GM19463 (cell line): ENCODE results near the gene SORCS2.

ENCODE experiments used
- ATAC-seq: cut with Tn5 transposase; IDR thresholded peaks from one replicate; pipeline ENCODE4 v1.9.1; 2021; ENCODE audit warnings: mild to moderate bottlenecking, moderate library complexity; ENCODE audit not compliant: unreplicated experiment

Gene SORCS2

DNA sequence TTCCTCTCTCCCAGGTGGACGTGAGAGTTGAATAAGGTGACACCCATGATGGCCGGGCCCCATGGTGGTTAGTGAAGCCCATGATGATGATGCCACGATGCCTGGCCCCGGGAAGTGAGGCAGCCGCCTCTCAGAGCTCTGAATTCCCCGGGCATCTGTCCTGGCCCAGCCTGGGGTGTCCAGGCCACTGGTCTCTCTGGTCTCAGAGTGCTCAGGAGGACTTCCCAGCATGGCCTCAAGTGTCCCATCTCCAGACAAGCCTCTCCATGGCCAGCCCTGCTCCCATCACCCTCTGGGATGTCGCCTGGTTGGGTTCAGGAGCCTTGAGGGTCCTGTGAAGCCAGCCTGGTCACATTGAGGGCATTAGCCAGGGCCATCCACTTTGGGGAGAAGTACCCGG, 267.1 kb downstream of the SORCS2 start:
- no peak for ATAC-seq

DNA sequence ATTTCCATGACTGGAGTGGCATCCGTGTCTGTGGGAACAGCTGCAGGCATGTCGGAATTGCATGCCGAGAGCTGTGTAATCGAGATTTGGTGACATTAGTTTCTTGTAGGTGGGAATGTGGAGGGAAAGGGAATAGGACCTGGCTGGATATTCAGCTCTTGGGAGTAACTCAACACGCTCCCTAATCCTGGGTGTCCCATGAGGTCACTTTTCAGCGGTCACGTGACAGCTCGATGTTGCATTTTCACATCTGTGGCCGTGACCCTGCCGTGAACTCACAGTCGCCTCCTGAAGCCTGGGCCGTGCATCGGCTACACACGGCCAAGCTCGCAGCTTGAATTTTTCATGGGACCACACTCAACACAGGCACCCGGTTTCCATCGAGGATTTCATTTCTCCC, 268.2 kb downstream of the SORCS2 start:
- ATAC-seq: no peak

DNA sequence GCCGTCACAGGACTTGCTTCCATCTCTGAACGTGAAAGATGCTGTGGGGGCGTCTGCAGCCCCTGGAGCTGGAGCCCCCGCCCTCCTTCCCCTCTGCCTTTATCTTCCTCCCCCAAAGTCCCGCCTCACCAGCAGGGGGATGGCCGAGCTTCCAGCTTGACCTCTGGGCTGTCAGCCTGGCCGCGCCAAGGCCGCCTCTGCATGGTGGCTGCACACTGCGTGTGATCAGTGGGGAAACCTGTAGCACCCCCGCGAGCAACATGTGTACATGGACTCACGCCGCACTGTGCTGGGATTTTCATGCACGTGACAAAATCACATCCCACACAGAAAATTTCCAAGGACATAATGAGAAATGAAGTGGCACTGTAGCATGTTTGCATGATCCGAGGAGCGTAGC, 268.9 kb downstream of the SORCS2 start:
- no peak for ATAC-seq

DNA sequence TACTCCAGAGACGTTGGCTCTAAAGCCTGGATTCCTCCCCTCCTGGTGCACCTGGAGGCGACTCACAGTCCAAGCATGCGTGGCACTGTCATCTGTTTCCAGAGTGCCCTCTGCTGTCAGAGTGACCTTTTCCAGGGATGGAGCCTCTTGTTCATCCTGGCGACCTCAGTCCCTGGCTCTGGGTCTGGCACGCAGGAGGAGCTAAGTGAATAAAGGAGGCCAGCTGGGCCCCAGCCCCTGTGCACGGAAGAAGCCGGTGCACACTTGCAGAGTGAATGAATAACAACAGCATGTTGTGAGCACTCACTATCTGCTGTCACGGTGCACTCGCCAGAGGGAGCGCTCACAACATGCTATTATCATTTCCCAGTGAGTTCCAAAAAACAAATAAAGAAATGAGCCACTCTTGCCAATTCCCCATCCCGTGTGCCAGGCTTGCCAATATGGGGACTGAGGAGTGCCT, 270.2 kb downstream of the SORCS2 start:
- no peak for ATAC-seq

DNA sequence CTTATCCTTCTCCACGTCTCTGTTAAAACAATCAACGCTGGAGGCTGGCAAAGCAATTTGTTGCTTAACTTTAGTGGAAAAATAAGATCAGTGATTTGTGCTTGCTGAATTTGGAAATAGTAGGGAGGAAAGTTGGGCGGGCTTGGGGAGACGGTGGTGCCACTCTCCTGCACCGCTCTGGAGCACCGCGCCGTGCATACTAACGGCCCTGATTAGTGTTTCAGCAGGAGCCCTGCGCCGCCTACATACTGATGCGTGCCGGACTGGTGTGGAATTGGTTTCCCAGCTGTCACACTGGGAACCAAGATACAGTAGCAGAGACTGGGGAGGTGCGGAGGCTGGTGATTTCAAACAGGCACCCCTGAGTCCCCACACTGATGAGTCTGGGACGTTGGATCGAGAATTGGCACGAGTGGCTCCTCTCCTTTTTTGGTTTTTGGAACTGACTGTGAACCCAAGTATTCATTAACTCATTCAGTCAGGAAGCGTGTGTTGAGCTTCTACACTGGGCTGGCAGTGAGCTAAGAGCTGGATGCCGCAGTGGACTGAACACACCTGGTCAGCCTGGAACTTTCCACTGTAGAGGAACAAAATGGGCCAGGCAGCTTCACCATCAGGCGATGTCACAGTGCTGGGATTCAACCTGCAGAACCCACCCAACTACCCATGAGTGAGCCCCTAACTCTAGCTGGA, 271.4 kb downstream of the SORCS2 start:
- no peak for ATAC-seq

DNA sequence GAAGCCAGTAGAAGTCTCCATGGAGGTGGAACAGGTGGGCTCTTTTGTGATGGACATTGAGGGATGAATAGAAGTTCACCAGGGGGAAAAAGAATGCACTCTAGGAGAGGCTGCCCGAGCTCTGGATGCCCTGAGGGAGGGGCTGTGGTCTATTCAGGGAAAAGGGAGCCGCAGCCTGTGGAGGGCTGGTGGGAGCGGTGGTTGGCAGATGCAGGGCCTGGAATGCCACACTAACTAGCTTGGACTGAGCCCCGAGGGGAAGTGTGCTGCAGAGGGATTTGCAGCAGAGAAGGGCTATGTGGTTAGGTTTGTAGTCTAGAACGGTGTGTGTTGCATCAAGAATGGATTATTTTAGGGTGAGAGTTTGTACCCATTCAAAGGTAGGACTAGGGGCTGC, 271.9 kb downstream of the SORCS2 start:
- no peak for ATAC-seq

DNA sequence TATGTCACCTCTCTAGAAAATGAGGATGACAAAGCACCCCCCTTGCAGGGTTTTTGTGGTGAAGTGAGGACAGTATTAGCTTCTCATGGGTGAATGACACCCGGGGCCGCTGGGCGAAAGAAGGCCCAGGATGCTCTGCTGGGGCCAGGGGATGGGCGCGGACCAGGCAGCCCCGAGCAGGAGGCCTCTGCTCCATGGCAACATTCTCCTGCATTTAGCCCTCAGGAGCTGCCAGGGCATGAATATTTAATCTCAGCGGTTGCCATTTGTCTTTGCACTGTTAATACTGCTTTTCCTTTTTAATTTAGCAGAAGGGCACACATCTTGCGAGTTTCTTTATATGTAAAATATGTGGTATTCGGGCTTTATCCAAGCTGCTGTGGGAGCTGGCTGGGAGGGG, 272.7 kb downstream of the SORCS2 start:
- ATAC-seq: no peak

DNA sequence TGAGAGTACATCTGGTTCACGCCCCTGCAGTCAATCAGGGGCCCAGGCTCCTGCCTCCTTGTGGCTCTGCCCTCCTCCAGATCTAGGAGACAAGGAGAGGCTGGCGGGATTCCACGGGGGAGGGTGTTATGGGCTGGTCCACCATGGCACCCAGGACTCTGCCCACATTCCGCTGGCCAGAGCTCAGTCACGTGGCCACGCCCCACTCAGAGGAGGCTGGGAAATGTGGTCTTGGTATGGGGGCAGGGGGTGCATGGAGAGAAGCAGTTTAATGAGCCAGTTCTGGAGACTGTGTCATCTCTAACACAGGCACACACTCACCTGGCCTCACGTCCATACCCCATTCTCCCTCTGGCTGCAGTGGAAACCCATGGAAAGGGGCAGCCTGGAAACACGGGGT, 273.9 kb downstream of the SORCS2 start:
- no peak for ATAC-seq

DNA sequence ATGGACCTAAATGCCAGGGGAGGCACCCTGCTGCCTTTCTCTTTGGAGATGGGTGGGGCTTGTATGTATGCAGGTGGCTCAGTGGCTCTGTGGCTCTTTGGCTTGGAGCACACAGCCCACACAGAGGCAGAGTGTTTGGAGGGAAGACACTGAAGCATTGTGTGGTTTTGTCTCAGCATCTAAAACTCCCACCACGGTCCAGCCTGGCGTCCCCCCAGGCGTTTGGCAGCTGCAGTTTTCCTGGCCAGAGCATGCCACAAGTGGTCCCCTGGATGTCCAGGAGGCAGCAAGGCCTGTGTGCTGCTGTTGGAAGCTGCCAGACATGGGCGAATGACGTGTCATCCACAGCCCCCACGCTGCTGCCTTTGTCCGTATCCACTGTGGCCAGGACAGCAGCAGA, 274.6 kb downstream of the SORCS2 start:
- ATAC-seq: no peak

DNA sequence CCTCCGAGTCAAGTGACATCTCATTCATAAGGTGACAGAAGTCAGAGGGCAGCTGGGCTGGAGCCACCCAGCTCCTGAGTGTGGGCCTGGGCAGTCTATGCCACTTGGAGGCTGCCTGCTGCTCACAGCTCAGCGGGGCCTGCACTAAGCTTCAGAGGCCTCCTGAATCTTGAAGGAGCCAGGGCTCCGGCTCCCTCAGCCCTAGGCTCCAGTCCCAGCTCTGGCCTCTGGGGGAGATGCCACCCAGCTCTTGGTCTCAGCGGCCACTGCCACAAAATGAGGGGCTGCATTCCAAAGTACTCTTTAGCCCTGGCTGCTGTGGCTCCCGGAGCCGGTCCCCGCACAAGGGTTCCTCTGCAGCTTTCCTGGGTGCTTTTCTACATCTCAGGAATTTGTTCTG, 275.1 kb downstream of the SORCS2 start:
- ATAC-seq: no peak

DNA sequence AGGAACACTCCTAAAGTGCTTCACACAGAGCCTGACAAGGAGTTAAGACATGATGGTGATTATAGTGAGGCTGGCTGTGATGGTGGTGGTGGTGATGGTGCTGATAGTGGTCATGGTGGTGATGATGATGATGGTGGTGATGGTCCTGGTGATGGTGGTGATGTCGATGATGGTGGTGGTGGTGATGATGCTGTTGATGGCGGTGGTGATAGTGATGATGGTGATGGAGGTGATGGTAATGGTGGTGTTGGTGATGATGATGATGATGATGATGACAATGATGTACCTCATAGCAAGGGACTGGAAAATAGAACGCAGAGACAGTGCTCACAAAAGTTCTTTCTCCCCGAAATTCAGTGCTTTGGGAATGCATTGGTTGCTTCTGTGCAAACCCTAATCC, 276.7 kb downstream of the SORCS2 start:
- ATAC-seq: no peak

DNA sequence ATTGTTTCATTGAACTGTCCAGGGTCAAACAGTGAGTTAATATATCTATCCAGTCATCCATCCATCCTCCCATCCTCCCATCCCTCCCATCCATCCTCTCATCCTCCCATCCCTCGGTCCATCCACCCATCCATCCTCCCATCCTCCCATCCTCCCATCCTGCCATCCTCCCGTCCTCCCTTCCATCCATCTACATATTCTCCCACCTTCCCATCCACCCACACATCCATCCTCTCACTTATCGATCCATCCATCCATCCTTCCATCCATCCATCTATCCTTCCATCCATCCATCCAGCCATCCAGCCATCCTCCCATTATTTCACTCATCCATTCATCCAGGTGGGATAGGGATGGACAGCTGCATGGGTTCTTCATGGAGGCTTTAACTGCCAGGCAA, 277.8 kb downstream of the SORCS2 start:
- ATAC-seq: no peak

DNA sequence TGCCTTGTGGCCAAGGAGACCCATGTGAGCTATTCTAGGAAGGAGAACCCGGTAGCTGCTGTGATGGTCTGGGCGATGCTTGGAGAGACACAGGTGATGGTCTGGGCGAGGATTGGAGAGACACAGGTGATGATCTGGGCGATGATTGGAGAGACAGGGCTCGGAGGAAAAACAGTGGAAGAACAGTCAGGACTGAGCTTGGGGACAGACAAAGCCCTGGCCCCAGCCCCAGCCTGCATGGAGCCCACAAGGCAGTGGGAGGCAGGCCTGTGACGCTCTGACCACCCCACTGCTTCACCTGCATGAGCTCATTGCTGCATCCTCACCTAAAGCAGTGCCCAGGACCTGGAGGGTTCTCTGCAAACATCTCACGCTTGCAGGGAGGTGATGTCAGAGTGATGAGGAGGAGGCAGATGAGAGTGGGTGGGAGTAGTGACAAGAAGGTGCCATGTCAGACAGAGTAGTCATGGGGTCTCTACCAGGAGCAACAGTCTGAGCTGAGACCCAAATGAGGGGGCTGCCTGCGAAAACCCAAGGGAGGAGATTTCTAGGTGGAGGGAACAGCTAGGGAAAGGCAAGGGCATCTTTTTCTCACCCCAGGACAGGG, 278.3 kb downstream of the SORCS2 start:
- no peak for ATAC-seq

DNA sequence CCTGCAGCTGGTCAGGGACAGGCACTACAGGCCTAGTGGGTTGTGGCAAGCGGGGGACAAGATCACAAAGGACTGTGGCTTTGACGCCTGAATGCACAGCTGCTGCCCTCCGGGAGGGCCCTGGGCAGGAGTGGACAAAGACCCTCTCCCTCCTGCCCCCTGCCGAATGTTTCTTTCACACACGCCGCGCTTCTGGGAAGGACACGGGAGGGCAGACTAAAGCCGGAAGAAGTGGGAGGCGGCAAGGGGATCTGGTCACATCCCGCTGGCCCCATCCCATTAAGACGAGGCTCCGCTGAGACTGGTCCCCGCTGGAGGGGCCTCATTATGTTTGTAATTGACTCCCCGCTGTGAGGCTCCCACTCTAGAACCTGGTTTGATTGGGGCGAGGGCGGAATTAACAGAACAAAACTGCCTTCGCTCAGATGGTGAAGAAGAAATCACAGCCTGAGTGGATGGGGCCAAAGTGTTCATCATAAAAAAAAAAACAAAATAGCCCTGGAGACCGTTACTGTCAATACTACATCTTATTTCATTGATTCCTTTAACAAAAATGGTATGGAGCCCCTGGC, 280.2 kb downstream of the SORCS2 start:
- ATAC-seq: no peak

DNA sequence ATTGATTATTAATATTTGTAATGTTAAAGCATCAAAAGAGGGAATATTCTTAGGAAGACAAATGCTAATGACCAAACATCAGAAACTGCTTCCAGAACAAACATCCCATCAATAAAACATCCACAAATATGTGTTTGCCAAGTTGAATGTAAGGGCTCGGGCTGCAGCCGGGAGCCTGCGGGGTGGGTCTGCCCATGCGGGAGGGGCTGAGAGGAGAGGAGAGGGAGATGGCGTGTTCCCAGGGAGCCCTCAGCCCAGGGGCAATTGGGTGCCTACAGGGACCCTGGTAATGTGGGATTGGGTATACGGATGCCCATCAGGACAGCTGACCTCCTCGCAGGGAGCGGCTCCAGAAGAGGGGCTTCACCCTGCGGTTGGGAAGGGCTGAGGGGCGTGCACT, 280.7 kb downstream of the SORCS2 start:
- no peak for ATAC-seq

DNA sequence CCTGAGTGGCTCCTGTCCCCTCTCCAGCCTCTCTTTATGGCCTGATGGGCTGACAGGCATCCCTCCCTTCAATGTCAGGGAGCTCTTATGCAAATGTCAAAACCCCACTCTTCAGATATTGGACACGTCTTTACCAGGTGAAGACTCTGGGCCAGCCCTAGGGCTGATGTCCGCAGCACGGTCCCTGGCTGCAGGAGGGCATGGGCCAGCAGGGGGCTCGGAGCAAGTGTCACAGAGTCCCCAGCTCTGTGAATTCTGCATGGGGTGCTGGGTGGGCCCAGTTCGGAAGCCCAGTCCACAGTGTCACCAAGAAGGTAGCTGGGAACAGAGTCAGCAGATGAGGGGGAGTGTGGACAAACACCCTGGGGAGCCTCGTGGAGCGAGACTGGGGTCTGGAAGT, 282.0 kb downstream of the SORCS2 start:
- ATAC-seq: no peak

DNA sequence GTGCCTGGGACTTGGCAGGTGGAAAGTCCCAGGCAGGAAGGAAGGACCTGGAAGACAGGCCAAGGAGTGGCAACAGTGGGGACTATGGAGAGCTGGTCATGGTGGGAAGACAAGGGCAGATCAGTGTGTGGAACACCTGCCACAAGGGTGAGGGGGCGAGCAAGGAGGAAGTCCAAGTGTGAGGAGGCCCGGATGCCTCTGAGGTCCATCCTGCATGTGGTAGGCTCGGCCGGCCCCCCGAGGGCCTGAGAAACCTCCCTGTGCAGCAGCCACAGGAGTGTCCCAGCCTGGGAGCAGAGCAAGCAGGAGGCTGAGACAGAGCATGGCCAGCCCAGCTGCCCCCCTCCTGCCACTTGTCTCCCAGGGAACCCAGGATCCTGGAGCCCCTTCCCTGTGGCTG, 282.9 kb downstream of the SORCS2 start:
- ATAC-seq: no peak

DNA sequence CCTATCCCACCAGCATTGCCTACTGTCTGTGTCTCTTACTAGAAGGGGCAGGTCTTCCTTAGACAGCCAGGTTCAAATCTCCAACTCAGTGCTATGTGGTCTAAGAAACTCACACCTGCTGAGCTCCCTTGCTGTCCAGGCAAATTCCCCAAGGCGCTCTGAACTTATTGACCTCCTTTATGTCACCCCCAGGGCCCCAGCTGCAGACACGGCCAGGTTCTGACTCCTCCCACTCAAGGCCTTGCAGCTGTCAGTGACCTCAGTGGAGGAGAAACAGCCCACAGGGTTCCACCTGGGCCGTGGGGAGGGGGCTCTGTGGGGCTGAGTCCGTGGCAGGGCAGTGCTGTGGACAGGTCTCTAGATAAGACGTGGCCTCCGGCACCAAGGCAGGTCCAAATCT, 284.5 kb downstream of the SORCS2 start:
- ATAC-seq: no peak

DNA sequence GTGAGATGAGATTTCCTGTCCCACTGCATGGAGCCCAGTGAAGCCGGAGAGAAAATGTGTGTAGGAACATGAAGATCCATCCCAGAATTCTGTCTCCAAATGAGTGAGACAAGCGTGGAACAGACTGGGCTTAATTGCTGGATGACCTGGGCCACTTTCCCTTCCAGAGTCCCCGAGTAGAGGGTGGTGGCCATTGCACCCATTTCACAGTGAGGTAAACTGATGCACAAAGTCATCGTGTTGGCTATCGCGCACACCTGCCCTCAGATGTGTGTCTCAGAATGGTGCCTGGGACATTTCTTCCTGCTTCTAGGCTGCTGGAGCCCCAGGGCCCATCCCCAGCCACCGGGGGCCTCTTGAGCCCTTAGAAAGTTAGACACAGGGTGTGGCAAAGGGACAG, 285.4 kb downstream of the SORCS2 start:
- ATAC-seq: no peak

DNA sequence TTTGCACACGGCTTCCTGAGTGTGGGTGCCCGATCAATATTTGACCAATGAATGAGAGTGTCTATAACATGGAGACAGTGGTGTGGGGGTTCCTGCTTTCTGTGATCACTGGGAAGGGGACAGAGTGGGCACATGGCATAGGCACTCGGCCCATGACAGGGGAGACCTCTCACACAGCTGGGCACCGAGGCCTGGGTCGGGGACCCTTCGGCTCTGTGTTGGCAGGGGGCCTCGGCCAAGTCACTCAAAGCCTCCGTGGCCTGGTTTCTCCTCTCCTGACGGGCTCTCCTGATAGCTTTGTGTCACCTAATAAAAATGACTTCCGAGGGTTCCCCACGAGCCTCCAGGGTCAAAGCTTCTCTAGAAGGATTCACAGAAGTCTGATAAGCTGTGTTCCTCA, 286.3 kb downstream of the SORCS2 start:
- ATAC-seq: no peak

DNA sequence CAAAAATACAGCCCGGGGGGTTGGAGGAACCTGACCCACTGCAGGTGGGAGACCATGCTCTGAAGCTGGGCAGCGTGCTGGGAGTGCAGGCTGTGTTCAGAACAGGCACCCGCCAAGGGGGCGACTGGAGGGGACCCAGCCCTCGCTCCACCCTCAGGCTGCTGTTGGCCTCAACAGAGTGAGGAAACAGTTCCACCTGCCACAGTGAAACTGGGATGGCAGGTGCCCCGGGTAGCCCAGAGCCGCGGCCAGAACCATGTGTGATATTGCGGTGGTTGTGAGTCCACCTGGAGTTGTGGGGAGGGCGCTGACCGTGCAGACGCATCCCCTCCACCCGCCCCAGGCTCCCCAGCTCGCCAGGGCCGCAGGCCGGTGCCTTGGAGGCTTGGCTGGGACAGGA, 288.1 kb downstream of the SORCS2 start:
- ATAC-seq: no peak

DNA sequence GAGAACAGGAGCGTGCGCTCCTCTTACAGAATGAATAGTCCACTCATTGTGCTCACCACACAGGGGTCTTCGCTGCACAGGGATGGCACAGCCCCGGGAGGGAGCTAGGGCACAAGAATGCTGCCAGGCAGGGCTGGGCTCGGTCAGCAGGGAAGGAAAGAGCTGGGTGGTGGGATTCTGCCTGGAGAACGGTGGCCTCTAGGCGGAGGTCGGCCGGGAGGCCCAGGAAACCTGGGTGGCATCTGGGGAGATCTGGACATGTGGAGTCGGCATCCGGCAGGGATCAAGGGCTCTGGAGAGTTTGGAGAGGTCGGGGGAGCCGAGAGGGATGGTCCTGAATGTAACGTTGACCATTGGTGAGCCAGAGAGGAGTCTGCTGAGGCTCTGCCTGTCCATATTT, 288.9 kb downstream of the SORCS2 start:
- ATAC-seq: no peak

DNA sequence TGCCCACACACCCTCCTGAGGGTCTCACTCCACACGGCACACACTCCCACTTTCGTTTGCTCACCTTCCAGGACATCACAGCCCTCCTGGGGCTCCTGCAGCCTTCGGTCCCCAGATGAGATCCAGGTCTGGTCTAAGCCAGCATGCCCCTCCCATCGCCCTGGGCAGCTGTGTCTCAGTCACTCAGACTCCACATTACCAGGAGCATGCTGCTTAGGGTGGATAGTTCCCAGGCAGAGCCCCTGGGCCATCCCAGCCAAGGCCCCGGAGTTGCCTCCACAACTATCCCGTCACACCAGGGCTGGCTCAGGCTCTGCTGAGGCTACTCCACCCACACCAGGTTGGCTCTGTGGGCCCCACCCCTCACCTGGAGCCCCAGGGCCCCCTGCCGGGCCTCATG, 292.8 kb downstream of the SORCS2 start:
- no peak for ATAC-seq
